ENCODE measurements around the gene RNF217.
"Not testable (repeated sequence)": the region's sequence is repeated elsewhere in the genome, so short reads cannot be mapped to it uniquely, and the experiment has no call there.

Gene RNF217

DNA sequence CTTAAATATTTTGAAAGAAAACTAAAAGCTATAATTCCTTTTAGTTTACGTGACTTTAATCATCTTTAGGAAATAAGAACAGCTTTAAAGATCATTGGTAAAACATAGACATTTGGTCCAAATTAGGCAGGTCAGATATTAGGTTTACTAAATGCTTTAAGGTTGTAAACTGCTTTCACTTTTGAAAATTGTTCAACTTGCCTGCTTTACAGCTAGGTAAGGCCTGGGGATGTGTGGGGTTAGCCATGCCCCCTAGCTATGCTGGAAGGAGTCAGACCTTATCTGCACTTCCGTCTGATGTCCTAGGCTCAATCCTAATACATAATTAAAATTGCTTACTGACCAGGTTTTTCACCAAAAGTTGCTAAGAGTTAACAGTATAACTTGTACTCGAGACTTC, 160.8 kb downstream of the RNF217 start:
- DNase-seq (ENCODE audit: low read depth in 1 of 2, low spot score in 1 of 2): no peak

DNA sequence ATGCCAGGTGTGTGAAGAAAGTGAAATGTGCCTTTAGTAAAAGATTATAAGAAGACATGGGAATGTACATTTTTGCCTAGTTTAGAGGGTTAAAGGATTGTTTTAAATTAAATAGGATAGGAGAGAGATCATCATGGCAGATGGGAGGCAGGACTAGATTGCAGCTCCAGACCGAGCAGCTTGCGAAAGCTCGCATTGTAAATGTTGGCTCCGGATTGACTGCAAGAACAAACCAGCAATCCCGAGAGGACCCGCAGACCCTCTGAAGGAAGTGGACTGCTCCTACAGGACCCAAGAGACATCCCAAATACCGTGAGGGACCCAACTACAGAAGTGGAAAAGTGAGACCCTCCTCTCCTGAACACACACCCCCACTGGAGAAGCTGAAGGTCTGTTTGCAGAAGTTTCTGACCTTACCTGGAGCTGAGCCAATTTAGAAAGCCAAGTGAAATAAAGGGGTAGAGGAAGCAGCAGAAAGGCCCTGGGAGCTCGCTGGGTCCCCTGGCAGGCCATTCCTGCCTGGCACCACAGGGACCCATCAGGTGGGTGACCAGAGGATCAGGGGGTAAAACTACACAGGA, 161.3 kb downstream of the RNF217 start:
- no peak for DNase-seq (ENCODE audit: low read depth in 1 of 2, low spot score in 1 of 2)

DNA sequence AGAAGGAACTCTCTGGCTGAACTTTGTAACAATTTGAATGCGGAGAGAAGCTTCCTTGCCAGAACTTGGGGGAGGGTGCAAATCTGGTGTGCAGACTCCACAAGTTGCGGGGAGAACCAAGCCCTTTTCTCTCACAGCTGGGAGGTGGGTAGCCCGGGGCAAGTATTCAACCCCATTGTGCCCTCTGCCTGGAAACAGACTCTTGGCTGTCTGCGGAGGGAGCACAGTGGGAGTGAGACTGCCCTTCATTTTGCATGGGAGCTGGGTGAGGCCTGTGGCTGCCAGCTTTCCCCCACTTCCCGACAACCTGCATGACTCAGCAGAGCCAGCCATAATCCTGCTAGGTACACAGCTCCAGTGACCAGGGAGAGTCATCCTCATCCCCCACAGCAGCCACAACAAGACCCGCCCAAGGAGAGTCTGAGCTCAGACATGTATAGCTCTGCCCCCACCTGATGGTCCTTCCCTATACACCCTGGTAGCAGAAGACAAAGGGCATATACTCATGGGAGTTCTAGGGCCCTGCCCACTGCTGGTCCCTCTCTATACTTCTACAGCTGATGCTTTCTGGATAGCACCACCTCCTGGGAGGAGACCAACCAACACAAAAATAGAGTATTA, 161.9 kb downstream of the RNF217 start:
- no peak for DNase-seq (ENCODE audit: low read depth in 1 of 2, low spot score in 1 of 2)

DNA sequence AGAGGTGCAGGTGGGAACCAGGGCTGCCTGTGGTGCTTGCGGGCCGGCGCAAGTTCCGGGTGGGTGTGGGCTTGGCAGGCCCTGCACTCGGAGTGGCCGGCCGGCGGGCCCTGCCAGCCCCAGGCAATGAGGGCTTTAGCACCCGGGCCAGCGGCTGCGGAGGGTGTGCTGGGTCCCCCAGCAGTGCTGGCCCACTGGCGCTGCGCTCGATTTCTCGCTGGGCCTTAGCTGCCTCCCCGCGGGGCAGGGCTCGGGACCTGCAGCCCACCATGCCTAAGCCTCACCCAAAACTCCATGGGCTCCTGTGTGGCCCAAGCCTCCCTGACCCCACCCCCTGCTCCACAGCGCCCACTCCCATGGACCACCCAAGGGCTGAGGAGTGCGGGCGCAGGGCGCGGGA, 163.6 kb downstream of the RNF217 start:
- not testable (repeated sequence) for DNase-seq (ENCODE audit: low read depth in 1 of 2, low spot score in 1 of 2)

DNA sequence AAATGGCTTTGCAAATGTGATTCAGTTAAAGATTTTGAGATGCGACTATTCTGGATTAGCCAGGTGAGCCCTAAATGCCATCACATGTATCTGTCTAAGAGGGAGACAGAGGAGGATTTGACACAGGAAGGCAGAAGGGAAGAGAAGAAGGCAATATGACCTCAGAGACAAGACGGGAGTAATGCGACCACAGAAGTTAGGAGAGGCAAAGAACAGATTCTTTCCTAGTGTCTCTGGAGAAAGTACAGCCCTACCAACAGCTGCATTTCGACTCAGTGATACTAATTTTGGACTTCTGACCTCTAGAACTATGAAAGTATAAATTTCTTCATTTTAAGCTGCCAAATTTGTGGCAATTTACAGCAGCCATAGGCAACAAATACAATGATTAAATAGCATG, 167.1 kb downstream of the RNF217 start:
- no peak for DNase-seq (ENCODE audit: low read depth in 1 of 2, low spot score in 1 of 2)

DNA sequence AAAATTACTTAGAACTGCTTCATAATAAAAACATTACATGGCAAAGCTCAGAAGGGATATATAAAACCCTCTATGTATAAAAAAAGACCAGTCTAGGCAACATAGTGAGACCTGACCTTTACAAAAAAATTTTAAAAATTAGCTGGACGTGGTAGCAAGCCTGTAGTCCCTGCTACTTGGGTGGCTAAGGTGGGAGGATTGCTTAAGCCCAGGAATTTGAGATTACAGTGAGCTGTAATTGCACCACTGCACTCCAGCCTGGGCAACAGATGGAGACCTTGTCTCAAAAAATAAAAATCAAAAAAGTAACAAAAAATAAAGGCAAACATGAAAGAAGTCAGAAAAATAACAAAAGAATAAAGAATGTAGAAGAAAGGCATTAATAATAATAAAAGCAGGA, 169.8 kb downstream of the RNF217 start:
- no peak for DNase-seq (ENCODE audit: low read depth in 1 of 2, low spot score in 1 of 2)

DNA sequence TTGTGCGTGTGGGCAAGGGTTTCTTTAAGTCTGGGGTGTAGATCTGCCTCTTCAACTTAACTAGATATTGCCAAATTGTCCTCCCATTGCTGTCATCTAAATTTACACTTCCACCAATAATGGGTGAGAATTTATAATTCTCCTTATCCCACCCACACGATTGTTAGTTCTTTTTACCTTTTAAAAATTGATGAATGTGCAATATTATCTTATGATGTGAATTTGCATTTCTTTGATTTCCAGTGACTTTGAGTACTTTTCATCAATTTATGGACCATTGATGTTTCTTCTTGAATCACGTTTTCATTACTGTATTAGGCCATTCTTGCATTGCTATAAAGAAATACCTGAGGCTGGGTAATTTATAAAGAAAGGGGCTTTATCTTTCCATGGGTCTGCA, 174.1 kb downstream of the RNF217 start:
- DNase-seq (ENCODE audit: low read depth in 1 of 2, low spot score in 1 of 2): no peak

DNA sequence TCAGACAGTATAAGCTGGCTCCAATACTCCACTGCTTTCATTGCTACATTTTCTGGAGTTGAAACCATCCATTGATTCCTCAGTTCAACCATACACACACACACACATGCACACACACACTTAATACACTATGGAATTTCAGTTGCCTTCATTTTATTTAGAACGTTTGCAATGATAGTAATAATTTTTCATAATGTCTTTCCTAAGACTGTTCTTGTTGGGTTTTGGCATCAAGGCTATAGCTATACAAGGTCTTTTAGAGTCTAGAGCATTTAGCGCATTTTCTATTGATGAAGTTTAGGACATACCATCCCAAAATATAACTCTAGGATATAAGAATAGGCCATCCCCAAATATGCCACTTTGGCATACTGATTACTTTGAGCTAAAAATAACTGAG, 175.8 kb downstream of the RNF217 start:
- no peak for DNase-seq (ENCODE audit: low read depth in 1 of 2, low spot score in 1 of 2)

DNA sequence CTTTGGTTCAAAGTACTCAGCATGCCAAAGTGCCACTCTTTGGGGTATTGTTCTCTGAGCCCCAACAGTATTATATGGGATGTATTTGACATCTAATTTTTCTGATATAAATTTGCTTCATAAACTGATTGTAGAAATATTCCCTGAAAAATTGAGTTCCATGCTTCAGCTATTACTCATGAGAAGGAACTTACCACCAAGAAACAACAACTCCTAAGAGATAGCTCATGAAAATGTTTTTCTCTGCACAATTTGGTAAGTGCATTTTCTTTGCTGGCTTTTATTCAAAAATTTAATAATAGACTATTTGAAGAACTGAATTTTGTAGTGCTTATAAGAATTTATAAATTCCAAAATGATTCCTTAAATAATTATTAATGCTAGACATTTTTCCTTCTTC, 178.6 kb downstream of the RNF217 start:
- DNase-seq (ENCODE audit: low read depth in 1 of 2, low spot score in 1 of 2): no peak
